Stimulated activated naive CD4-positive, alpha-beta T cell (primary cell): ENCODE results near the gene PLB1.
A peak's percentile ranks its signal among the peaks of the same experiment; 100 is the strongest.

Source experiments
- DNase-seq, 6 experiments: peaks; one replicate each; lab custom pipeline; 2025; lab: John Stamatoyannopoulos, UW

The PLB1 gene

GRCh38 chr2:28565720-28566295 is 69.9 kb downstream of the PLB1 start:
- no peak for DNase-seq

- peak; percentile 75 to 94 (median 84) for DNase-seq
Observed at GRCh38 chr2:28566521-28567041, 70.7 kb downstream of the PLB1 start.

- DNase-seq = peak in 3 of 6 experiments; percentile 43 to 53 (median 53)
Observed at GRCh38 chr2:28567061-28567471, 71.2 kb downstream of the PLB1 start.

GRCh38 chr2:28568036-28568435 is 72.2 kb downstream of the PLB1 start:
- DNase-seq = no peak

GRCh38 chr2:28568533-28568932 is 72.7 kb downstream of the PLB1 start:
- DNase-seq = no peak

GRCh38 chr2:28570431-28570830 is 74.6 kb downstream of the PLB1 start:
- no peak for DNase-seq

GRCh38 chr2:28576714-28577113 is 80.9 kb downstream of the PLB1 start:
- DNase-seq = no peak

- no peak for DNase-seq
Observed at GRCh38 chr2:28577791-28578680, 82.2 kb downstream of the PLB1 start.

GRCh38 chr2:28578774-28579173 is 82.9 kb downstream of the PLB1 start:
- DNase-seq = no peak

- no peak for DNase-seq
Observed at GRCh38 chr2:28579606-28580005, 83.7 kb downstream of the PLB1 start.

- no peak for DNase-seq
Observed at GRCh38 chr2:28580078-28580477, 84.2 kb downstream of the PLB1 start.

GRCh38 chr2:28581312-28581711 is 85.5 kb downstream of the PLB1 start:
- no peak for DNase-seq

GRCh38 chr2:28582152-28582551 is 86.3 kb downstream of the PLB1 start:
- DNase-seq = no peak

- DNase-seq = no peak
Observed at GRCh38 chr2:28582595-28582994, 86.7 kb downstream of the PLB1 start.

GRCh38 chr2:28583899-28584553 is 88.2 kb downstream of the PLB1 start:
- no peak for DNase-seq

GRCh38 chr2:28586867-28587266 is 91.0 kb downstream of the PLB1 start:
- peak; percentile 22 to 71 (median 44) for DNase-seq

GRCh38 chr2:28587526-28588291 is 91.8 kb downstream of the PLB1 start:
- DNase-seq = no peak

- peak in 1 of 6 experiments; percentile 4 for DNase-seq
Observed at GRCh38 chr2:28588292-28588670, 92.4 kb downstream of the PLB1 start.

- DNase-seq = no peak
Observed at GRCh38 chr2:28589746-28590463, 94.0 kb downstream of the PLB1 start.

- DNase-seq = no peak
Observed at GRCh38 chr2:28590496-28591301, 94.8 kb downstream of the PLB1 start.
